Muscle of leg (tissue), 9 donors: ENCODE measurements around the gene DYNLT5. TPM values are rescaled to one million over a fixed set of nuclear protein-coding genes. Genes with fewer than 3 reads are reported as not detected.

Experiments used
- polyA plus RNA-seq, 8 donors: library from polyadenylated mRNA; unstranded; fragments of 120-200 nt; gene quantifications; one replicate each; pipeline versions ENCODE4 v1.2.1 to v1.2.3, GENCODE V29; 2013; ENCODE audit warnings: inconsistent platforms in 1 of 8, low replicate concordance in 1 of 8; ENCODE audit not compliant: insufficient read length in 8 of 8, insufficient read depth in 1 of 8
- total RNA-seq: library from RNA; stranded (reverse); fragments of 120-200 nt; gene quantifications from one replicate; pipeline ENCODE4 v1.2.4, GENCODE V29; 2013

The DYNLT5 gene
- total and polyA plus RNA-seq, 9 donors: 2.0 to 6.5 (median 3.9) TPM

Other genes starting within 250 kb of the DYNLT5 start
- 1.7 TPM for gene SGIP1, start 218.3 kb upstream of the DYNLT5 start, total RNA-seq
- gene SGIP1, start 218.3 kb upstream of the DYNLT5 start, polyA plus RNA-seq: 1 to 10 TPM; 2.0 to 3.1 (median 2.5) TPM
- 0.13 TPM for gene INSL5, start 48.8 kb downstream of the DYNLT5 start, total RNA-seq
- under 1 TPM in 1 of 8 donors, not detected in 7; 0.18 TPM for gene INSL5, start 48.8 kb downstream of the DYNLT5 start, polyA plus RNA-seq
- 9.2 TPM for gene DNAI4, start 172.4 kb downstream of the DYNLT5 start, total RNA-seq
- 1 to 10 TPM; 2.1 to 4.0 (median 3.3) TPM for gene DNAI4, start 172.4 kb downstream of the DYNLT5 start, polyA plus RNA-seq
- 27.0 TPM for gene MIER1, start 172.5 kb downstream of the DYNLT5 start, total RNA-seq
- gene MIER1, start 172.5 kb downstream of the DYNLT5 start, polyA plus RNA-seq: 10 to 100 TPM; 16.4 to 26.7 (median 21.7) TPM